K562 (cell line): Measurements from ENCODE around the gene RPL35. TPM values are rescaled to one million over a fixed set of nuclear protein-coding genes. Genes with fewer than 3 reads are reported as not detected.

Experiments
- ATF1 ChIP-seq, 2 experiments: fragments of 450-650 bp in 1 of 2; IDR thresholded peaks; 2 replicates each; pipeline ENCODE4 v1.6.1; 2016; ENCODE audit warnings: missing compliant biosample characterization in 1 of 2, missing genetic modification characterization in 1 of 2
- CBFA2T2 ChIP-seq: fragments of 450-650 bp; conservative IDR thresholded peaks from 2 replicates; pipeline ENCODE4 v1.6.1; 2017; ENCODE audit warnings: mild to moderate bottlenecking
- CBFA2T3 ChIP-seq: fragments of 450-650 bp; IDR thresholded peaks from 2 replicates; pipeline ENCODE4 v1.6.1; 2017
- CHAMP1 ChIP-seq: fragments of 450-650 bp; IDR thresholded peaks from 2 replicates; pipeline ENCODE4 v1.6.1; 2016; ENCODE audit warnings: mild to moderate bottlenecking
- CTCF ChIP-seq, 3 experiments: IDR thresholded peaks in 2 of 3; conservative IDR thresholded peaks in 1 of 3; 2 replicates each; pipeline ENCODE4 v1.5.1; 2011 to 2012; ENCODE audit warnings: low read length in 3 of 3, mild to moderate bottlenecking in 3 of 3, control low read depth in 2 of 3, improper control_type of control experiment in 1 of 3, inconsistent platforms in 1 of 3, low read depth in 1 of 3, mixed read lengths in 1 of 3, moderate library complexity in 1 of 3; ENCODE audit not compliant: insufficient read depth in 2 of 3
- CXXC5 ChIP-seq: fragments of 250-450 bp; sonication (Bioruptor Pico); IDR thresholded peaks from 2 replicates; pipeline ENCODE4 v1.8.0; 2022; ENCODE audit warnings: inconsistent platforms, mild to moderate bottlenecking, moderate library complexity
- HOXB6 ChIP-seq: fragments of 250-450 bp; sonication (Bioruptor Pico); IDR thresholded peaks from 2 replicates; pipeline ENCODE4 v1.5.1; 2022; ENCODE audit warnings: mild to moderate bottlenecking, borderline replicate concordance
- JUN ChIP-seq, 2 experiments: sonication (generic) in 1 of 2; formaldehyde crosslinking in 1 of 2; IDR thresholded peaks; 2 replicates each; pipeline versions ENCODE4 v1.6.1 to v1.8.0; 2012 to 2022; ENCODE audit warnings: borderline replicate concordance in 2 of 2, mild to moderate bottlenecking in 2 of 2, improper control_type of control experiment in 1 of 2, low read depth in 1 of 2, low read length in 1 of 2, missing genetic modification reagents in 1 of 2
- KDM4B ChIP-seq, 2 experiments: fragments of 450-650 bp in 1 of 2; sonication (generic) in 1 of 2; IDR thresholded peaks; 2 replicates each; pipeline ENCODE4 v1.6.1; 2016 to 2017; ENCODE audit warnings: borderline replicate concordance in 2 of 2, antibody characterized with exemption in 1 of 2, low read depth in 1 of 2, mild to moderate bottlenecking in 1 of 2
- MITF ChIP-seq: IDR thresholded peaks from 2 replicates; pipeline ENCODE4 v1.6.1; 2014; ENCODE audit warnings: antibody characterized with exemption
- RNF2 ChIP-seq: sonication (generic); IDR thresholded peaks from 2 replicates; pipeline ENCODE4 v1.6.1; 2016
- SMARCE1 ChIP-seq: fragments of 450-650 bp; IDR thresholded peaks from 2 replicates; pipeline ENCODE4 v1.7.1; 2016; ENCODE audit warnings: mild to moderate bottlenecking
- WHSC1 ChIP-seq: IDR thresholded peaks from one replicate; pipeline ENCODE4 v1.6.1; 2012; ENCODE audit warnings: low read length, control low read depth, inconsistent platforms
- ZBTB8A ChIP-seq: fragments of 450-650 bp; IDR thresholded peaks from 2 replicates; pipeline ENCODE4 v1.6.1; 2018; ENCODE audit warnings: mild to moderate bottlenecking, moderate library complexity; ENCODE audit not compliant: partially characterized antibody
- ZNF282 ChIP-seq: sonication (generic); formaldehyde crosslinking; IDR thresholded peaks from 2 replicates; pipeline ENCODE4 v1.8.1; 2023; ENCODE audit warnings: missing genetic modification reagents
- ZNF583 ChIP-seq: fragments of 250-450 bp; sonication (Bioruptor Pico); IDR thresholded peaks from 2 replicates; pipeline ENCODE4 v1.4.0; 2020
- ZNF695 ChIP-seq: fragments of 450-650 bp; formaldehyde crosslinking; IDR thresholded peaks from 2 replicates; pipeline ENCODE4 v1.4.0; 2020; ENCODE audit warnings: mild to moderate bottlenecking, moderate library complexity
- ZNF707 ChIP-seq: fragments of 250-450 bp; sonication (Bioruptor Pico); conservative IDR thresholded peaks from 2 replicates; pipeline ENCODE4 v1.8.0; 2022; ENCODE audit warnings: inconsistent platforms, mild to moderate bottlenecking, moderate library complexity
- ZNF76 ChIP-seq: fragments of 250-450 bp; sonication (Bioruptor Pico); IDR thresholded peaks from 2 replicates; pipeline ENCODE4 v1.4.0; 2020; ENCODE audit warnings: mild to moderate bottlenecking, moderate library complexity, borderline replicate concordance
- polyA plus RNA-seq, 8 experiments: library from polyadenylated mRNA; depleted of rRNA in 4 of 8; stranded (reverse) in 5 of 8; unstranded in 3 of 8; fragments of >200 nt; fragmentation: Nextera tagmentation in 2 of 8; fragmentation: Illumina TruSeq in 1 of 8; extraction: Ambion mirVana in 2 of 8; extraction: Trizol in 1 of 8; gene quantifications; 2 replicates each; pipeline versions ENCODE4 v1.2.1 to v1.2.3, GENCODE V29; 2011 to 2014; ENCODE audit warnings: inconsistent platforms in 1 of 8, missing spikeins in 1 of 8
- total RNA-seq, 7 experiments: library from RNA; depleted of rRNA in 6 of 7; stranded (reverse); fragments of >200 nt in 6 of 7; fragmentation: Illumina TruSeq in 2 of 7; extraction: Trizol in 2 of 7; gene quantifications; 2 replicates each; pipeline versions ENCODE4 v1.2.1 to v1.2.3, GENCODE V29; 2011 to 2021; ENCODE audit warnings: low replicate concordance in 1 of 7
- TF ChIP-seq, protein P1 (sequence below): sonication (generic); formaldehyde crosslinking; IDR thresholded peaks from 2 replicates; pipeline ENCODE4 v1.5.0; 2020; ENCODE audit warnings: missing genetic modification reagents

Gene RPL35
- total and polyA plus RNA-seq, 9 of the 15 experiments (the other 6 are each of a cell fraction or from before 2014, with no cell fraction given): 1,755 to 5,101 (median 3,405) TPM

GRCh38 chr9:124818431-124819281, 43.1 kb downstream of the RPL35 start (continued):
- TF ChIP-seq CHAMP1 (no peak), ZNF695 (CRISPR knock-in tag) (no peak), KDM4B (IDR thresholded peaks at IDR 0.05; ENCODE audit: borderline replicate concordance in 2 of 2, low read depth in 1 of 2) (no peak), JUN (IDR thresholded peaks at IDR 0.05; ENCODE audit: borderline replicate concordance, low read depth, low read length) (0 out of 2 replicates have a peak, but pooled peaks have one; percentile 27), JUN (CRISPR knock-in tag; IDR thresholded peaks at IDR 0.05; ENCODE audit: borderline replicate concordance) (no peak), MITF (peak; percentile 87), SMARCE1 (peak; percentile 57; the same call in 1 of the 2 replicates), CBFA2T2 (0 out of 2 replicates have a peak, but pooled peaks have one; percentile 6), WHSC1 (peak; percentile 64), ZNF707 (CRISPR knock-in tag) (no peak), HOXB6 (CRISPR knock-in tag) (no peak), ZBTB8A (no peak), RNF2 (0 out of 2 replicates have a peak, but pooled peaks have one; percentile 25), ZNF583 (CRISPR knock-in tag) (0 out of 2 replicates have a peak, but pooled peaks have one; percentile 5), CBFA2T3 (peak; percentile 18; the same call in 1 of the 2 replicates), CTCF (IDR thresholded peaks at IDR 0.05 in 2 of 3, conservative IDR thresholded peaks at IDR 0.05 in 1 of 3; ENCODE audit: insufficient read depth in 2 of 3, low read depth in 1 of 3, low read length in 3 of 3) (peak in 1 of 3 experiments; percentile 26; a peak in 2 of 6 replicates), ZNF282 (CRISPR knock-in tag) (no peak), CXXC5 (0 out of 2 replicates have a peak, but pooled peaks have one; percentile 44), ZNF76 (CRISPR knock-in tag) (0 out of 2 replicates have a peak, but pooled peaks have one; percentile 17), ATF1 (CRISPR knock-in tag; IDR thresholded peaks at IDR 0.05) (no peak), ATF1 (tag; IDR thresholded peaks at IDR 0.05) (peak; percentile 33; the same call in 1 of the 2 replicates)
- TF ChIP-seq, protein P1, sequence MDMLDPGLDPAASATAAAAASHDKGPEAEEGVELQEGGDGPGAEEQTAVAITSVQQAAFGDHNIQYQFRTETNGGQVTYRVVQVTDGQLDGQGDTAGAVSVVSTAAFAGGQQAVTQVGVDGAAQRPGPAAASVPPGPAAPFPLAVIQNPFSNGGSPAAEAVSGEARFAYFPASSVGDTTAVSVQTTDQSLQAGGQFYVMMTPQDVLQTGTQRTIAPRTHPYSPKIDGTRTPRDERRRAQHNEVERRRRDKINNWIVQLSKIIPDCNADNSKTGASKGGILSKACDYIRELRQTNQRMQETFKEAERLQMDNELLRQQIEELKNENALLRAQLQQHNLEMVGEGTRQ (CRISPR knock-in tag): peak; percentile 19; the same call in 1 of the 2 replicates
